GM12892 (cell line): ENCODE results near the gene TBL1XR1.

Experiments used
- POLR2A ChIP-seq: IDR thresholded peaks from 2 replicates; pipeline ENCODE4 v1.6.1; 2011; ENCODE audit warnings: low read depth, low read length, control low read depth
- POLR2AphosphoS5 ChIP-seq: IDR thresholded peaks from 2 replicates; pipeline ENCODE4 v1.6.1; 2011; ENCODE audit warnings: low read depth, low read length, control low read depth

DNA sequence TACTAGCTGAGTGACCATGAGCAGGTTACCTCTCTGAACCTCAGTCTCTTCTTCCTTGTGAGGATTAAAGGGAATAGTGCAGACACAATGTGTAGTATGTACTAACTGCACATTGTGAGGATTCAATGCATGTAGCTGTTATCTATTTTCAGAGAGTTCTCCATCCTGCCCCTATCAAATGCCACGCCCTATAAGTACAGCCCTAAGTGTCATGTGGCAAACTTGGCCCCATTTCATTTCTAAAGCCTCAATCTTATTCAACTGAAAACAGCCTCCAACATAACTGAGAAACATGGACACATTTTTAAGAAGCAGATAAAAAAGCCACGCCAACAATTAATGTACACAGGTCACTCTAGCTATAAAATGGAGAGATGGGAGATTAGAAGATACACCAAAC is 220.0 kb downstream of the TBL1XR1 start:
- TF ChIP-seq POLR2A (no peak), POLR2AphosphoS5 (no peak)
